H9 (cell line): Measurements from ENCODE around the gene DOCK2. TPM values are rescaled to one million over a fixed set of nuclear protein-coding genes. Genes with fewer than 3 reads are reported as not detected.

ENCODE experiments used
- DNase-seq: peaks from one replicate; pipeline ENCODE4 v3.0.0-alpha.2; 2017
- H2AFZ ChIP-seq: one replicate; pipeline ENCODE4 v1.6.1; 2013; ENCODE audit warnings: mild to moderate bottlenecking, low read length, control low read depth, moderate library complexity
- H2AK5ac ChIP-seq: 2 replicates; pipeline ENCODE4 v1.6.1; 2013; ENCODE audit warnings: low read length, control low read depth, mixed read lengths; ENCODE audit not compliant: insufficient read length
- H2BK120ac ChIP-seq: one replicate; pipeline ENCODE4 v1.6.1; 2013; ENCODE audit warnings: low read depth, mild to moderate bottlenecking, low read length, control low read depth, inconsistent platforms; ENCODE audit not compliant: poor library complexity, severe bottlenecking
- H2BK12ac ChIP-seq: 2 replicates; pipeline ENCODE4 v1.6.1; 2013; ENCODE audit warnings: low read length, control low read depth, mixed read lengths, low read depth; ENCODE audit not compliant: insufficient read length
- H2BK15ac ChIP-seq: 2 replicates; pipeline ENCODE4 v1.6.1; 2013; ENCODE audit warnings: low read depth, low read length, control low read depth
- H2BK20ac ChIP-seq: one replicate; pipeline ENCODE4 v1.6.1; 2013; ENCODE audit warnings: low read depth, mild to moderate bottlenecking, low read length, control low read depth, inconsistent platforms; ENCODE audit not compliant: poor library complexity, severe bottlenecking
- H2BK5ac ChIP-seq: 2 replicates; pipeline ENCODE4 v1.6.1; 2013; ENCODE audit warnings: low read length, control low read depth, mixed read lengths; ENCODE audit not compliant: insufficient read length
- H3K14ac ChIP-seq: 2 replicates; pipeline ENCODE4 v1.6.1; 2013; ENCODE audit warnings: low read length, control low read depth; ENCODE audit not compliant: insufficient read depth
- H3K18ac ChIP-seq: 2 replicates; pipeline ENCODE4 v1.6.1; 2013; ENCODE audit warnings: low read depth, mild to moderate bottlenecking, mixed read lengths, low read length, control low read depth; ENCODE audit not compliant: insufficient read length
- H3K23ac ChIP-seq: 2 replicates; pipeline ENCODE4 v1.6.1; 2013; ENCODE audit warnings: low read length, control low read depth, mixed read lengths, low read depth; ENCODE audit not compliant: insufficient read length
- H3K23me2 ChIP-seq: 2 replicates; pipeline ENCODE4 v1.6.1; 2013; ENCODE audit warnings: low read depth, mild to moderate bottlenecking, mixed read lengths, low read length, control low read depth; ENCODE audit not compliant: insufficient read length, poor library complexity, severe bottlenecking
- H3K27ac ChIP-seq: 2 replicates; pipeline ENCODE4 v1.5.1; 2013; ENCODE audit warnings: low read length, control low read depth, mixed read lengths, low read depth; ENCODE audit not compliant: insufficient read length
- H3K27me3 ChIP-seq: 2 replicates; pipeline ENCODE4 v1.6.1; 2013; ENCODE audit warnings: low read length, control low read depth, inconsistent platforms; ENCODE audit not compliant: insufficient read depth
- H3K4ac ChIP-seq: 2 replicates; pipeline ENCODE4 v1.6.1; 2013; ENCODE audit warnings: low read depth, mild to moderate bottlenecking, control low read depth, inconsistent platforms, low read length, moderate library complexity
- H3K4me1 ChIP-seq: 2 replicates; pipeline ENCODE4 v1.6.1; 2013; ENCODE audit warnings: low read length, control low read depth, inconsistent platforms; ENCODE audit not compliant: insufficient read depth
- H3K4me2 ChIP-seq: 2 replicates; pipeline ENCODE4 v1.6.1; 2013; ENCODE audit warnings: low read length, control low read depth, mixed read lengths; ENCODE audit not compliant: insufficient read length, insufficient read depth
- H3K56ac ChIP-seq: 2 replicates; pipeline ENCODE4 v1.6.1; 2013; ENCODE audit warnings: low read depth, mild to moderate bottlenecking, mixed read lengths, low read length, control low read depth; ENCODE audit not compliant: insufficient read length
- H3K79me1 ChIP-seq: 2 replicates; pipeline ENCODE4 v1.6.1; 2013; ENCODE audit warnings: low read depth, mild to moderate bottlenecking, moderate library complexity, low read length, control low read depth, inconsistent platforms; ENCODE audit not compliant: insufficient read depth, poor library complexity, severe bottlenecking
- H3K79me2 ChIP-seq: 2 replicates; pipeline ENCODE4 v1.6.1; 2013; ENCODE audit warnings: low read length, control low read depth, inconsistent platforms; ENCODE audit not compliant: insufficient read depth
- H3K9ac ChIP-seq: 2 replicates; pipeline ENCODE4 v1.6.1; 2013; ENCODE audit warnings: low read length, control low read depth, mixed read lengths; ENCODE audit not compliant: insufficient read length; ENCODE audit errors: extremely low read depth
- H3K9me3 ChIP-seq: one replicate; pipeline ENCODE4 v1.6.1; 2013; ENCODE audit warnings: low read depth, low read length, inconsistent platforms; ENCODE audit not compliant: control insufficient read depth
- H3T11ph ChIP-seq: one replicate; pipeline ENCODE4 v1.6.1; 2013; ENCODE audit warnings: mild to moderate bottlenecking, low read length, control low read depth, inconsistent platforms
- H4K20me1 ChIP-seq: one replicate; pipeline ENCODE4 v1.6.1; 2013; ENCODE audit not compliant: control insufficient read depth, insufficient read length, insufficient read depth
- H4K5ac ChIP-seq: 2 replicates; pipeline ENCODE4 v1.6.1; 2013; ENCODE audit warnings: low read depth, mild to moderate bottlenecking, mixed read lengths, low read length, control low read depth; ENCODE audit not compliant: insufficient read length
- H4K8ac ChIP-seq: replicated peaks from 2 replicates; pipeline ENCODE4 v1.6.1; 2013; ENCODE audit warnings: low read length, control low read depth, mixed read lengths, low read depth; ENCODE audit not compliant: insufficient read length
- H4K91ac ChIP-seq: 2 replicates; pipeline ENCODE4 v1.6.1; 2013; ENCODE audit warnings: low read depth, mild to moderate bottlenecking, moderate library complexity, mixed read lengths, low read length, control low read depth; ENCODE audit not compliant: insufficient read length
- H3K27ac Mint-ChIP-seq, 3 experiments: 2 replicates in 2 of 3; 3 replicates in 1 of 3; pipeline ENCODE4 v1.8.0; 2020 to 2021; ENCODE audit warnings: mixed read lengths in 3 of 3, mild to moderate bottlenecking in 1 of 3, moderate library complexity in 1 of 3
- H3K27me3 Mint-ChIP-seq: 2 replicates; pipeline ENCODE4 v1.8.0; 2021; ENCODE audit warnings: low read depth, mild to moderate bottlenecking, moderate library complexity, mixed read lengths
- H3K36me3 Mint-ChIP-seq, 3 experiments: 2 replicates in 2 of 3; 3 replicates in 1 of 3; pipeline ENCODE4 v1.8.0; 2020 to 2021; ENCODE audit warnings: low read depth in 3 of 3, mixed read lengths in 3 of 3; ENCODE audit not compliant: insufficient read depth in 1 of 3
- H3K4me1 Mint-ChIP-seq, 2 experiments: 2 replicates each; pipeline ENCODE4 v1.8.0; 2020; ENCODE audit warnings: mixed read lengths in 2 of 2
- H3K4me3 Mint-ChIP-seq, 2 experiments: 2 replicates in 1 of 2; 3 replicates in 1 of 2; pipeline ENCODE4 v1.8.0; 2020 to 2021; ENCODE audit warnings: mild to moderate bottlenecking in 2 of 2, mixed read lengths in 2 of 2, moderate library complexity in 1 of 2
- H3K9me3 Mint-ChIP-seq, 2 experiments: 2 replicates in 1 of 2; 3 replicates in 1 of 2; pipeline ENCODE4 v1.8.0; 2020; ENCODE audit warnings: mild to moderate bottlenecking in 2 of 2, mixed read lengths in 2 of 2, moderate library complexity in 1 of 2
- WGBS: extraction: QIAGEN DNeasy Blood & Tissue Kit; methylation state at CpG from one replicate; pipeline ENCODE4 v1.1.7; 2013; ENCODE audit warnings: missing lambda C conversion rate, low lambda C conversion rate, mixed read lengths; ENCODE audit not compliant: insufficient read length; ENCODE audit errors: extremely low coverage; 5-methylcytosine and 5-hydroxymethylcytosine counted together
- total RNA-seq: library from RNA; stranded (reverse); gene quantifications from 2 replicates; pipeline ENCODE4 v1.2.1, GENCODE V29; 2021
- TF ChIP-seq, protein P1 (sequence below): fragments of 200-600 bp; sonication (generic); conservative IDR thresholded peaks from 3 replicates; pipeline ENCODE4 v1.8.0; 2021; ENCODE audit warnings: antibody characterized with exemption, mild to moderate bottlenecking

Gene DOCK2
- total RNA-seq, 1 experiment from 2014 or later = 7.8 TPM

DNA sequence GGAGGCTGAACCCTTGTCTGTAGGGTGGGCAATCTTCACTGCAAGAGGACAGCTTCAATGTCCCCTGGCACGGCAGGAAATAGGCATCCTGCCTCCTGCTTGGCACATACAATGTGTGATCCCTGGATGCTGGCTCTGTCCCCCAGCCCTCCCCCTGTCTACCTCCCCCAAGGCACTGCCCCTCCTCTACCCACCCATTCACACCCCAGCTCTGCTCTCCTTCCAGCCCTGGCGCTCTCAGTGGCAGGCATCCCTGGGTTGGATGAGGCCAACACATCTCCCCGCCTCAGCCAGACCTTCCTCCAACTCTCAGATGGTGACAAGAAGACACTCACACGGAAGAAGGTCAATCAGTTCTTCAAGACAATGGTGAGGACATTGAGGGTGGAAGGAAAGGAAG, 444.5 kb downstream of the DOCK2 start:
- no peaks in the 10 kb centered on the region for H3K79me1 ChIP-seq
- Mint-ChIP-seq H3K36me3 (no peaks in the 10 kb centered on the region; a peak in 1 of 7 replicates), H3K27ac (no peak overlapping the region), H3K9me3 (no peaks in the 10 kb centered on the region), H3K27me3 (peaks cover 12% of the 10 kb centered on the region), H3K4me3 (no peak overlapping the region), H3K4me1 (no peaks in the 10 kb centered on the region)
- H3K9ac ChIP-seq = no peak overlapping the region
- no peak overlapping the region for H3K56ac ChIP-seq
- H3K4ac ChIP-seq = no peak overlapping the region
- H3T11ph ChIP-seq = no peak overlapping the region
- no peak overlapping the region for H4K8ac ChIP-seq
- no peak overlapping the region for H2BK20ac ChIP-seq
- H3K23me2 ChIP-seq = no peaks in the 10 kb centered on the region
- no peak overlapping the region for H3K18ac ChIP-seq
- H2BK120ac ChIP-seq = no peak overlapping the region
- DNase-seq = no peak
- H3K79me2 ChIP-seq = no peaks in the 10 kb centered on the region
- no CpG with 5 or more reads among the region's 4 CpGs for WGBS
- TF ChIP-seq, protein P1, sequence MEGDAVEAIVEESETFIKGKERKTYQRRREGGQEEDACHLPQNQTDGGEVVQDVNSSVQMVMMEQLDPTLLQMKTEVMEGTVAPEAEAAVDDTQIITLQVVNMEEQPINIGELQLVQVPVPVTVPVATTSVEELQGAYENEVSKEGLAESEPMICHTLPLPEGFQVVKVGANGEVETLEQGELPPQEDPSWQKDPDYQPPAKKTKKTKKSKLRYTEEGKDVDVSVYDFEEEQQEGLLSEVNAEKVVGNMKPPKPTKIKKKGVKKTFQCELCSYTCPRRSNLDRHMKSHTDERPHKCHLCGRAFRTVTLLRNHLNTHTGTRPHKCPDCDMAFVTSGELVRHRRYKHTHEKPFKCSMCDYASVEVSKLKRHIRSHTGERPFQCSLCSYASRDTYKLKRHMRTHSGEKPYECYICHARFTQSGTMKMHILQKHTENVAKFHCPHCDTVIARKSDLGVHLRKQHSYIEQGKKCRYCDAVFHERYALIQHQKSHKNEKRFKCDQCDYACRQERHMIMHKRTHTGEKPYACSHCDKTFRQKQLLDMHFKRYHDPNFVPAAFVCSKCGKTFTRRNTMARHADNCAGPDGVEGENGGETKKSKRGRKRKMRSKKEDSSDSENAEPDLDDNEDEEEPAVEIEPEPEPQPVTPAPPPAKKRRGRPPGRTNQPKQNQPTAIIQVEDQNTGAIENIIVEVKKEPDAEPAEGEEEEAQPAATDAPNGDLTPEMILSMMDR = no peak
- H2AFZ ChIP-seq = no peak overlapping the region
- no peaks in the 10 kb centered on the region for H3K4me1 ChIP-seq
- no peak overlapping the region for H4K5ac ChIP-seq
- no peak overlapping the region for H3K27ac ChIP-seq
- H4K20me1 ChIP-seq = no peaks in the 10 kb centered on the region
- no peak overlapping the region for H3K14ac ChIP-seq
- H3K27me3 ChIP-seq = no peaks in the 10 kb centered on the region
- H4K91ac ChIP-seq = no peak overlapping the region
- H2AK5ac ChIP-seq = no peak overlapping the region
- no peak overlapping the region for H2BK12ac ChIP-seq
- no peak overlapping the region for H2BK15ac ChIP-seq
- no peaks in the 10 kb centered on the region for H3K9me3 ChIP-seq
- H3K4me2 ChIP-seq = no peak overlapping the region
- no peak overlapping the region for H2BK5ac ChIP-seq
- no peak overlapping the region for H3K23ac ChIP-seq
